HG02981 (cell line): Measurements from ENCODE around the gene SPATA22.
"Not testable (repeated sequence)": the region's sequence is repeated elsewhere in the genome, so short reads cannot be mapped to it uniquely, and the experiment has no call there.

Source experiments
- ATAC-seq: cut with Tn5 transposase; IDR thresholded peaks from one replicate; pipeline ENCODE4 v1.9.1; 2021; ENCODE audit warnings: mild to moderate bottlenecking, moderate library complexity; ENCODE audit not compliant: unreplicated experiment

Gene SPATA22, protein sequence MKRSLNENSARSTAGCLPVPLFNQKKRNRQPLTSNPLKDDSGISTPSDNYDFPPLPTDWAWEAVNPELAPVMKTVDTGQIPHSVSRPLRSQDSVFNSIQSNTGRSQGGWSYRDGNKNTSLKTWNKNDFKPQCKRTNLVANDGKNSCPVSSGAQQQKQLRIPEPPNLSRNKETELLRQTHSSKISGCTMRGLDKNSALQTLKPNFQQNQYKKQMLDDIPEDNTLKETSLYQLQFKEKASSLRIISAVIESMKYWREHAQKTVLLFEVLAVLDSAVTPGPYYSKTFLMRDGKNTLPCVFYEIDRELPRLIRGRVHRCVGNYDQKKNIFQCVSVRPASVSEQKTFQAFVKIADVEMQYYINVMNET

DNA sequence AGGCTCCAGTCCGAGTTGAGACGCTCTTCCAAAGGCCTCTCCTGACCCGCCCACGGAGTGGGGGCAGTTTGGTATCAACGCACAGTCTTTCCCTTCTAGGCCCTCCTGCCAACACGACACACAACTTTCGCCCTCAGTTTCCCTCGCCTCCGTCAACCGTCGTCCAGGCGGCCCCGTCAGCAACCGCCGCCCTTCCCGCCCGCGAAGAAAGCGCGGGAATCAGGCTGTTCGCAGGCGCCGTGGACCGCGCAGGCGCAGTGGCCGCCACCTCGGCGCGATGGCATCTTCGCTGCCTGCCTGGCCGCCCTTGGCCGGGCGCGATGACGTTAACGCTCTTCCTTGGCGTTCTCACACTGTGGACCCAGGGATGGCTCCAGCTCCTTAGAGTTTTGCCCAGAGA, at the start of gene SPATA22:
SPATA22 (minus strand) TSS at position 221 of the 400 bp plus-strand sequence. CDS start 2,494 bp downstream, outside the sequence.
- ATAC-seq: no peak

DNA sequence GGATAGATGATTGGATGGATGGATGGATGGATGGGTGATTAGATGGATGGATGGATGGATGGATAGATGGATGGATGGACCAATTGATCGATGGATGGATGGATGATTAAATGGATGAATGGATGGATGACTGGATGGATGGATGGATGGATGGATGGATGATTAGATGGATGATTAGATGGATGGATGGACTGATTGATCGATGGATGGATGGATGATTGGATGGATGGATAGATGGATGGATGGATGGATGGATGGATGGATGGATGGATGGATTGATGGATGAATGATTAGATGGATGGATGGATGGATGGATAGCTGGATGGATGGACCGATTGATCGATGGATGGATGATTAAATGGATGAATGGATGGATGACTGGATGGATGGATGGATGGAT, 47.9 kb upstream of the SPATA22 start:
- not testable (repeated sequence) for ATAC-seq

DNA sequence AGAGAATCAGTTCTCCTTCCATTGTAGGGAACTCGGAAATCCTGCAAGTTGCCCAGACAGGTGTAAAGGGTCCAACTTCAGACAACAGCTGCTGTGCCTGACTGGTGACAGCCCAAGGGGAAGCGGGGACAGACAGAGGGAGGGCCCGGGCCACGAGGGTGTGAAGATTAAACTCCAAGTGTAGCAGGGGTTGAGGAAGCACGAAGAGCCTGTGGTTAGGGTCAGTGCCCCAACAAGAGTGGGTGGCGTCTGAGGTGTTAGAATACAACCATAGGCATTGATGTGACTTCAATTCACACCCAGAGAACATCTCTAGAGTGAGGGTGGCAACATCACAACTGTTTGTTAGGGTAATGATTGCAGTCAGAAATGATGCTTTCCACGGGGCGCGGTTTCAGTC, 43.3 kb upstream of the SPATA22 start:
- no peak for ATAC-seq

DNA sequence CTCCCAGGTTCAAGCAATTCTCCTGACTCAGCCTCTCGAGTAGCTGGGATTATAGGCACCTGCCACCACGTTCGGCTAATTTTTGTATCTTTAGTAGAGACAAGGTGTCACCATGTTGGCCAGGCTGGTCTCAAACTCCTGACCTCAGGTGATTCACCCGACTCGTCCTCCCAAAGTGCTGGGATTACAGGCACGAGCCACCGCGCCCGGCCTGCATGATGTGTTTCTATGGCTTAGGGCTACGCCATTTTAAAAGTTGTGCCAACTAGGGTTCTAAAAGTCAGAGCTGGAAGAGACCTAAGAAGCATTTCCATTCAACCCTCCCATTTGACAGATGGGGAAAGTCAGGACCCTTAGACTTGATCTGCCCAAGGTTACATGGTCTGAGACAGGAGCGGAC, 42.5 kb upstream of the SPATA22 start:
- not testable (repeated sequence) for ATAC-seq

DNA sequence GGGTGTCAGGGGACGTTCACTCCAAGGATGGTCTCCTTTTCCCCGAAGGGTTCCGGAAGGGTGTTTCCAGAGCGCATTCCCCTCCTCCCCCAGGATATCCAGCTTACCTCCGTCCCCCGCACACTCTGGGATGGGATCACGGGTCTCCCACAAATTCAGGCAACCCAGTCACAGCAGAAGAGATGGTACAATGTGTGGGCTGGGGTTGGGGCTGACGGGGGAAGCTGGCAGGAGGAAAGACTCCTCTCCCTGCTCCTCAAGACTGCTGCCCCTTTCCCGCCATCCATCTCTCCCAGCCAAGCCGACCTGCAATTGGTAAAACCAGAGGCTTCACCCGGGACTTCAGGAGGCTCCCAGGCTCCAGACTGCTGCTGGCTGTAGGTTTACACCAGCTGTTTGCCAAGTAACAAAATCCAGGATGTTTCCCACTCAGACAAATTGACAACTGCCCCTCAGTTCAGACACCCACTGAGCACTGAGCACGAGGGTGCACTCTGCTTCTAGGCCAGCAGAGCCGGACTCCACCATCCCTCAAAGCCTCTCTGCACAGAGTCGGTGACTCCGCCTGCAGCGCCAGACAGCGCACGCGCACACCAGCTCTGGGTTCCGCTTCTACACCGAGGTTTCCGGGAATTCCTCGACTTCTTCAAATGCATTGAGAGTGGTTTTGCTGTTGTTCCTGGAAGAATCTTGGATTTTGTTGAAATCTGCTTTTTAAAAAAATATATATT, 41.9 kb upstream of the SPATA22 start:
- no peak for ATAC-seq

DNA sequence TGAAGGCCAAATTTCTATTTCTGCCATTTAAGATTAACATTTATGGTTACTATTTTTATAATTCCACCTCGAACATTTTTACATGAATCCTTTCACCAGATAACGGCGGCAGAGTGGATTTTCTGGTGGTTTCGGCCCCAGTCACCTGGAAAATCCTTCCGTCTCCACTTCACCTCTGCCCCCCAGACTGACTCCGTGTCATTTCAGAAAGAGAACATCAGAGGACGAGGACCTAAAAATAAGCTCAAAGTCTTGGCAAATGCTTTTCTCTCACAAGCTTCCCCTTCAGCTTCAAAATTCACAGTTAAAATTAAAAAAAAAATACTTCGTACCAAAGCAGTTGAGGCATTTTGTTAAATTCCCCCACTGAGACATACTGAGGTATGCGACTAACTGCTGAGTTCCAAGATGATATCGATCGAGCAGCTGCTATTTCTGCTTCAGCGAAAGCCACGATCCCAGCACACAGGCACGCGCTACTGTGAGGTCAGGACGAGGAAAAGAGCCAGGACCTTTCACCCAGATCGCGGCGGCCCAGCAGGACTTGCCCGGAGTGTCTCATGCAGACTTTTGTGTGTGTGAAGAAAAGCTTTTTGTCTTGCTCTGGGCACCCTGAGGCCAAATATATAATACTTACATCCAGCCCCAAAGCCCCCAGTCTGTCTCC, 41.0 kb upstream of the SPATA22 start:
- ATAC-seq: no peak

DNA sequence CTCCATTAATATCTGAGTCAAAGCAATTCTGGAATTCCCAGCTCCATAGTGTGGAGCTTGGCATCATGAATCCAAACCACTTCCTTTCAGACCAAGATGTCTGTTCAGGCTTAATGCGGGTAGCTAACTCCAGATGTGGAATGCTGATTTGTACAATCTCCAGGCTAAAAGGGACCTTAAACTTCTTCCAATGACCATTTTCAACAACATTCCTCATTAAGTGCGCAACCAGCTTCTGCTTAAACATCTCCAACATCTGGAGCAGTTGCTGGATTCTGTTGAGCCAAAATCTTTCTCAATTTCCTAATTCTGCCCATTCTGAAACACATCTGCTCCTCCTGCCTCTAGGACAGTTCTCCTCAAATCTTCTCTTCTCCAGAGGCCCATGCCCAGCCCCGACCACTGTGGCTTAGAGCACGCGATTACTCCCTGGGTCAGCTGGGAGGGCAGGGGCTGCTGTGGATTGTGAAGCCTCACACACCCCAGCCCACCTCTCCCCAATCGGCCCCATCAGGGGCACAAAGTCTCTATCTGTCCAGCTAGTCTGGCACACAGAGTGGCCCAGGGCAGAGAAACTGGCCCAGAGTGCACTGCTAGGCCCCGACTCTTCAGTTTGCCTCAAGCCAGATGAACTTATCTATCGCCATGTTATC, 40.4 kb upstream of the SPATA22 start:
- ATAC-seq: no peak

DNA sequence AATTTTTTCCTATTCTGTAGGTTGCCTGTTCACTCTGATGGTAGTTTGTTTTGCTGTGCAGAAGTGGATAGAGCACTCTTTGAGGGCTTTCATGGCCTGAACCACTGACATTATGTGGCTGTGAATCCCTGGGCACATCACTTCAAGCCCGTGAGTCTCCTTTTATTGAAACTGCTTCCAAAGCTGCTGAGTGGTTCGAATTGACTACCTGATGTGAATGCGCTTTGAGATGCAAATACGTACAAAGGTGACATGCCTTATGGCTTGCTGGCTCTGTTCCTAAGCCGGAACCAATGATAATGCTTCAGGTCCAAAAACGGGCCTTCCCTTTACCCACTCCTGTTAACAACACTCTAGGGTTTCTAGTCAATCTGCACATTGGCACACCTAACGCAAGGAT, 38.5 kb upstream of the SPATA22 start:
- no peak for ATAC-seq

DNA sequence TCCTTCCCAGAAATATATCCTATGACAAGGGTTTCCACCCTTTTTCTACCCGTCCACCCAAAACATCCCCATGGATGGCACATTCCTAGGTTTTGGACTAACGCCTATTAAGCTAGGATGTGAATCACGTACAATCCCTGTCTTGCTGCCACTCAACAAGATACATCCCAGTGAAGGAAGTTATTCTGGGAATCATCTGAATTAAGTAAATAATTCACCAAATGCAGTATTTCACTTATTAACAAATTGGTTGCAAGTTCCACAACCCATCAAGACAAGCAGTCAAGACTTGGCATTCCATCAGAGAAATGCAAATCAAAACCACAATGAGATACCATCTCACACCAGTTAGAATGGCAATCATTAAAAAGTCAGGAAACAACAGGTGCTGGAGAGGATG, 36.2 kb upstream of the SPATA22 start:
- no peak for ATAC-seq

DNA sequence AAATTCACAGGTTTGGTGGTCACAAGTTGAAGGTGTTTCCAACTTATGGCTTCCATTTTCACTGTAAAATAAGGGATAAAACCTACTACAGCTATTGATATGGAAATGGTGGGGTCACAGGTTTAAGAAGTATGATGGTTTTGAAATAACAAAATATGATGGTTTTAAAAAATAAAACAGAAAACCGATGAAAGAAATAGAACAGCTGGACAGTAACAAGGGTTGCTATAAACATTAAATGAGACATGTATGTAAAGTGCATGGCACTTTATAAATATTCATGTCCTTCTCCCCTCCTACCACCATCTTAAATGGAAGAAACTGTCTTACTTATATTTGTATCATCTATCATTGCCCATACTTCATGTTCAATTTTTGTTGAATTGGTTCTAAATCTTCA, 35.5 kb upstream of the SPATA22 start:
- no peak for ATAC-seq

DNA sequence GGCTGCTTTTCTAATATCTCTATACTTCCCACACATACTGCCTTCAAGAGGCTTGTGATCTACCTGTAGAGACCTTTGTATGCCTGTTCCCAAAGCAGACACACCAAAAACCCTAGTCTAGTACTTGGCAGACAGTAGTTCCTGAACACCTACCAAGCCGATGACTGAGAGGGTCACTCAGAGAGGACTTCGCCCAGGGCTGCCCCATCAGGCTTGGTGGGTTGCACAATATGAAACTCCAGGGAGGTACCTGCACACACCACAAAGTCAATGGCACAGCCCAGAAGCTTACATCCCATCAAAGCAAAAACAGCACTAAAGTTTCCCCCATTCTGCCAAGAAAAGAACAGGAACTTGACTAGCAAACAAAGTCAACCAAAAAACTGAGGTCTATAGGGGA, 34.4 kb upstream of the SPATA22 start:
- ATAC-seq: no peak

DNA sequence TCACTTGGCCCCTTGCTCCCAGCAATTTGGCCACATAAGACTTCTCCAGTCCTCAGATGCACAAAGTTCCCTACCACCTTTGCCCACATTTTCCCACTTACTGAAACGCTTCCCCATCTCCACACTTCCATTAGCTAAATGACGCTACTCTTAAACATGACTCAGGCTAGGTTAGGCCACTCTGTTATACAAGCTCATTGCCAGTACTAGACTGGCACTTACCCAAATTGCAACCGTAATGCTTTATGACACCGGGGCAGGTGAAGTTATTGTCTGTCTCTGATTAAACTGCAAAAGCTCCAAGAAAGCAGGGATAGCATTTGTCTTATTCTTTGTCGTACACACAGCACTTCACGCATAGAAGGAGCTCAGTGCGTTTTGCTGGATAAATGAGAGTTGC, 33.4 kb upstream of the SPATA22 start:
- ATAC-seq: no peak

DNA sequence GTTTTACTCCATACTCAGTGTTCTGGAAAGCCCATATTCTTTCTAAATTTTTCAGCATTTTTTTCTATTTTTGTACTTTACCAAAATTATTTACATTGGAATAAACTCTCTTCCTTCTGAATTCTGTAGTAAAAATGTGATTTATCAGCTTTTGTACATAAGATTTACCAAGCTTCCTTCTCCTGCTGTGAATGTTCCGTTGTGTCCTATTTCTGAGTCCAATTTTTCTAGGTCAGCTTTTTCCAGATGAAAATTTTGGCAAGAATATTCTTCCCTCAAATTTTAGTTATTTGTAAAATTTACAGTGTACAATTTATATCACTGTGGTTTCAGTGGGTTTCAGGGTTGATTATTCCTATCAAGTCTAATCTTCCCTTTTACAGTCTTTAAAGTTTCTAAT, 31.7 kb upstream of the SPATA22 start:
- no peak for ATAC-seq

DNA sequence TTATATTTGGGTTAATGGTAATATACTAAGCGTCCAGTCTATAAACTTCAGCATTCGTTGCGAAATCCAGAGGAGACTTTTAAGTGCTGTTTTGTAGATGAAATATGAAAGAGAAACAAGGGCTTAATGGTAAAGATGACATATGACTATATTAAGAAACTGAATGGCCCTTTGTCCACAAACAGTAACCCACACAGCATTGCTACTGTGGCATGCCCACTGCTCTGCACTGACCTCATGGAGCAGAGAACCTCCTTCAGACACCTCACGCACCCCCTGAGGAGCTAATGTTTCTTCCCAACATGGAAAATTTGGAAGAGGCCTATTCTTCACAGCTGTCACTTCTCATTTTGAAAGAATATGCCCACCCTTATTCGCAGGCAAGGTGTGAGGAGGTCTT, 30.8 kb upstream of the SPATA22 start:
- no peak for ATAC-seq

DNA sequence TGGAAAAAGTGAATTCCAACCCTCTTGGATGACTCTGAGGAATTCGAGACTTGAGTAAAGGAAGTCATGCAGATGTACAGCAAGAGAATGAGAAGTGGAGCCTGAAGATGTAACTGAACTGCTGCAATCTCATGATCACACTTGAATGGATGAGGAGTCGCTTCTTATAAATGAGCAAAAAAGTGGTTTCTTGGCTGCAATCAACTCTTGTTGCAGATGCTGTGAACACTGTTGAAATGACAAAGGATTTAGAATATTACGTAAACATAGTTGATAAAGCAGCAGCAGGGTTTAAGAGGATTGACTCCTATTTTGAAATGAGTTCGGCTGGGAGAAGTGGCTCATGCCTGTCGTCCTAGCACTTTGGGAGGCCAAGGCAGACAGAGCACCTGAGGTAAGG, 29.7 kb upstream of the SPATA22 start:
- no peak for ATAC-seq

DNA sequence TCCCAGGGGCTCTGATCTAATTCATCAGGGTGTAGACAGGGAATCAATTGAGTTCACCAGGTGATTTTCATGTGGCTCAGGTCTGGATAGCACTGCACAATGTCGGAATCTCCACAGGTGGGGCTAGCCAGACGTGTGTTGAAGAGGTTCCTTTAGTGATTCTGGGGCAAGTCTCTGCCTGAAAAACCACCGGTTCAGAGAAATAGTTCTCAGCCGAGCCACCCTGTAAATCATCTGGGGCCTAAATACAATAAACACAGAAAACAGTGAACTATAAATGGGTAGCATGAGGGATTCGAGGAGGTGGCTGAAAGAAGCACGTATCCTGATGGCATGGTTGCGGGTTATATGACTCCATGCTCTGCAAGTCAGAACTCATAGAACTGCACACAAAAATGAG, 25.5 kb upstream of the SPATA22 start:
- ATAC-seq: no peak

DNA sequence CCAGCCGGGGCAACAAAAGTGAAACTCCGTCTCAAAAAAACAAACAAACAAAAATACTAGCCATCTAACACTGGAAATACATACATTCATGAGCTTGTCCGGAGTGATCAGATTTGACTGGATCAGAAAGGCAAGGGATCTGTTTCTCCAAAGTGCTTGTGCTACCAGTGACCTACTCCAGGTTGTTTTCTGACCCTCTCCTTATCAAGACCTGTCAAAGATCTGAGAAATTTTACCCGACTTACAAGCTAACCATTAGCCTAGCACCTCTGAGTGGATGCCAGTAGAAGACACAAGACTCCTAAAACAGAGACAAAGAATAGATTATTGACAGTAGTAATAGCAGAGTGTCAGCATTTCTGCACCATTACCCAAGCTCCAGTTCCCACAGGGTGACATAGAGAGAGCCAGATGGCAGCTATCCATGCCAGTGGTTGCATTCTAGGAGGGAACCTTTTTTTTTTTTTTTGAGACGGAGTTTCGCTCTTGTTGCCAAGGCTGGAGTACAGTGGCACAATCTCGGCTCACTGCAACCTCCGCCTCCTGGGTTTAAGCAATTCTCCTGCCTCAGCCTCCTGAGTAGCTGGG, 14.0 kb upstream of the SPATA22 start:
- ATAC-seq: no peak

DNA sequence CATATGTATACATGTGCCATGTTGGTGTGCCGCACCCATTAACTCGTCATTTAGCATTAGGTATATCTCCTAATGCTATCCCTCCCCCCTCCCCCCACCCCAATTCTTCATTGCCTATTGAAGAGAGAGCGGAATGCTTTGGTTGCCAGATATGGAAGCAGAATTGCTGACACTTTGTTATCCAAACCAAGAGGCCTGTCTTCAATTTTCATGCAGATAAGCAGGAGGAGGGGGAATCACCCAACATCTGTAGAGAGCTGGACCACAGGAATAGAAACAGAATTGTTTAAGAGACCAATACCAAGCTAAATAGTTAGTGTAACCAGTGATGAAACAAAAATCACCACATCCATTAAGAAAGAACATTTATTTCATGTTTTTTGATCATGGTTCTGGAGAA, 11.2 kb upstream of the SPATA22 start:
- no peak for ATAC-seq

DNA sequence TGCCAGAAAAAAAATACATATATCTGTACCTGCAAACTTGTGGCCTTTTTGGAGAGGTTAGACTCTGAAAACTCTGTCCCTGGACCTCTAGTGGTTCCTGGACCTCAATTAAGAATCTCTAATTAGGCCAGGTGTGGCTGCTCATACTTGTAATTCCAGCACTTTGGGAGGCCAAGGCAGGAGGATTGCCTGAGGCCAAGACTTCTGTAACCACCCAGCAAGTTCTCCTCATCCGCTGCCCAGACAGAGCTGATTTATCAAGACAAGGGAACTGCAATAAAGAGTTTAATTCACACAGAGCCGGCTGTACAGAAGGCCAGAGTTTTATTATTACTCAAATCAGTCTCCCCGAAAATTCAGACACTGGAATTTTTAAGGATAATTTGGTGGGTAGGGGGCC, 8.4 kb upstream of the SPATA22 start:
- ATAC-seq: no peak

DNA sequence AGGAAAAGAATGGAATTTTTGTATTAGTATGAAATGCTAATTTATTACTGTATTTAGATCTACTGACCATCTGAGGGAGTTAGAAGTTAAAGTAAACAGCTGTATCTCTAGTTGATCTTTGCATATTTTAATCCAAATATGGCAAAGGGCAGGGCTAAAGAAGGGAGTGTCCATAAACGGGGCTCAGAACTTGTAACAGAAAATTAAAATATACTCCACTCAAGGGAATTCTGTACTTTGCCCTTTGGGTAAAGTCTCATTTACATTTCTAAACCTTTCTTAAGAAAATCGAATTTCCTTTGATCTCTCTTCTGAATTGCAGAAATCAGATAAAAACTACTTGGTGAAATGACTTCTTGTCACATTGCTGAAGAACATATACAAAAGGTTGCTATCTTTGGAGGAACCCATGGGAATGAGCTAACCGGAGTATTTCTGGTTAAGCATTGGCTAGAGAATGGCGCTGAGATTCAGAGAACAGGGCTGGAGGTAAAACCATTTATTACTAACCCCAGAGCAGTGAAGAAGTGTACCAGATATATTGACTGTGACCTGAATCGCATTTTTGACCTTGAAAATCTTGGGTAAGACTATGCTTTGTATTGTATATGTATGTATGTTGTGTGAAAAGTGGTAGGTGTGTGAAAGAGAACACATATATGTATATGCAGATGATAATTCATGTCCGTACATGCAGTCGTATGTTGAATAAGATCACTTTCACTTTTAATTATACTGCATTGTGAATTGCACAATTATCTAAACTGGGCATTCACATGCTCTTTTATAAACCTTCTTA, 4.4 kb upstream of the SPATA22 start, which contains the start of gene ASPA:
ASPA (plus strand) TSS at position 186 of the 799 bp plus-strand sequence; CDS start at position 349, 163 bp downstream.
- ATAC-seq: no peak
